HEK293 (cell line): ENCODE measurements around the gene TMEM271.
"Not testable (repeated sequence)": the region's sequence is repeated elsewhere in the genome, so short reads cannot be mapped to it uniquely, and the experiment has no call there.

Source experiments
- CTCF ChIA-PET: fragments of 350-600 bp; formaldehyde crosslinking; extraction: SDS; loops from one replicate; lab custom pipeline; 2021; ENCODE audit warnings: antibody characterized with exemption; lab: Yijun Ruan, JAX
- POLR2A ChIA-PET: fragments of 300-600 bp; formaldehyde crosslinking; extraction: SDS; loops from one replicate; lab custom pipeline; 2020; ENCODE audit warnings: antibody characterized with exemption, inconsistent platforms; lab: Yijun Ruan, JAX
- H3K27ac ChIP-seq: fragments of 200-500 bp; sonication (Bioruptor generic); 2 replicates; pipeline ENCODE4 v1.5.1; 2014; ENCODE audit warnings: low read depth, low read length, control low read depth, inconsistent platforms; ENCODE audit errors: extremely low read depth
- H3K36me3 ChIP-seq, 2 experiments: fragments of 200-500 bp in 1 of 2; sonication (Bioruptor generic) in 1 of 2; 1 replicate in 1 of 2; 2 replicates in 1 of 2; pipeline ENCODE4 v1.5.1; 2014 to 2017; ENCODE audit warnings: inconsistent platforms in 2 of 2, low read length in 2 of 2; ENCODE audit not compliant: control insufficient read depth in 2 of 2, insufficient read depth in 1 of 2
- H3K4me1 ChIP-seq: fragments of 200-500 bp; sonication (Bioruptor generic); 2 replicates; pipeline ENCODE4 v1.5.1; 2014; ENCODE audit warnings: mild to moderate bottlenecking, low read length, inconsistent platforms; ENCODE audit not compliant: control insufficient read depth, insufficient read depth
- H3K4me3 ChIP-seq: 2 replicates; pipeline ENCODE4 v1.5.1; 2011; ENCODE audit warnings: low read depth, mild to moderate bottlenecking, control low read depth, low read length, moderate library complexity
- H3K9me3 ChIP-seq: fragments of 200-500 bp; sonication (Bioruptor generic); 2 replicates; pipeline ENCODE4 v1.5.1; 2014; ENCODE audit warnings: low read depth, low read length, inconsistent platforms; ENCODE audit not compliant: control insufficient read depth, insufficient read depth
- GLI2 ChIP-seq: fragments of 450-650 bp; formaldehyde crosslinking; IDR thresholded peaks from 2 replicates; pipeline ENCODE4; 2017; ENCODE audit warnings: missing biosample characterization, missing genetic modification characterization, low read depth, borderline replicate concordance
- OVOL3 ChIP-seq: fragments of 450-650 bp; formaldehyde crosslinking; IDR thresholded peaks from 2 replicates; pipeline ENCODE4 v1.5.1; 2016; ENCODE audit warnings: missing biosample characterization, missing genetic modification characterization
- SALL2 ChIP-seq: fragments of 450-650 bp; formaldehyde crosslinking; IDR thresholded peaks from 2 replicates; pipeline ENCODE4 v1.5.0; 2017; ENCODE audit warnings: missing biosample characterization, mild to moderate bottlenecking, missing genetic modification characterization, borderline replicate concordance
- ZBTB17 ChIP-seq: fragments of 450-650 bp; formaldehyde crosslinking; IDR thresholded peaks from 2 replicates; pipeline ENCODE4 v1.5.1; 2016; ENCODE audit warnings: missing biosample characterization, missing genetic modification characterization
- ZFHX2 ChIP-seq: fragments of 450-650 bp; formaldehyde crosslinking; conservative IDR thresholded peaks from 2 replicates; pipeline ENCODE4 v1.5.1; 2016; ENCODE audit warnings: missing biosample characterization, missing genetic modification characterization
- ZNF10 ChIP-seq: fragments of 450-650 bp; formaldehyde crosslinking; IDR thresholded peaks from 2 replicates; pipeline ENCODE4 v1.5.1; 2017; ENCODE audit warnings: missing biosample characterization, missing genetic modification characterization
- ZNF133 ChIP-seq: fragments of 450-650 bp; formaldehyde crosslinking; IDR thresholded peaks from 2 replicates; pipeline ENCODE4 v1.5.1; 2016; ENCODE audit warnings: missing biosample characterization, missing genetic modification characterization
- ZNF157 ChIP-seq: fragments of 450-650 bp; formaldehyde crosslinking; IDR thresholded peaks from 2 replicates; pipeline ENCODE4 v1.5.1; 2016; ENCODE audit warnings: missing biosample characterization, missing genetic modification characterization
- ZNF211 ChIP-seq: fragments of 450-650 bp; formaldehyde crosslinking; IDR thresholded peaks from 2 replicates; pipeline ENCODE4 v1.5.1; 2016; ENCODE audit warnings: low read depth, missing biosample characterization, missing genetic modification characterization
- ZNF335 ChIP-seq: fragments of 450-650 bp; formaldehyde crosslinking; conservative IDR thresholded peaks from 2 replicates; pipeline ENCODE4 v1.5.1; 2016; ENCODE audit warnings: missing biosample characterization, missing genetic modification characterization
- ZNF366 ChIP-seq: fragments of 450-650 bp; formaldehyde crosslinking; conservative IDR thresholded peaks from 2 replicates; pipeline ENCODE4 v1.5.1; 2016; ENCODE audit warnings: missing biosample characterization, missing genetic modification characterization
- ZNF391 ChIP-seq: fragments of 450-650 bp; formaldehyde crosslinking; IDR thresholded peaks from 2 replicates; pipeline ENCODE4 v1.5.1; 2016; ENCODE audit warnings: low read depth, missing biosample characterization, missing genetic modification characterization, borderline replicate concordance
- ZNF449 ChIP-seq: fragments of 450-650 bp; formaldehyde crosslinking; IDR thresholded peaks from 2 replicates; pipeline ENCODE4 v1.5.1; 2017; ENCODE audit warnings: missing biosample characterization, mild to moderate bottlenecking, missing genetic modification characterization, moderate library complexity
- ZNF514 ChIP-seq: fragments of 450-650 bp; formaldehyde crosslinking; IDR thresholded peaks from 2 replicates; pipeline ENCODE4 v1.5.1; 2016; ENCODE audit warnings: missing biosample characterization, missing genetic modification characterization
- ZNF624 ChIP-seq: fragments of 450-650 bp; formaldehyde crosslinking; IDR thresholded peaks from 2 replicates; pipeline ENCODE4 v1.5.1; 2017; ENCODE audit warnings: missing biosample characterization, missing genetic modification characterization
- TF ChIP-seq, protein P1 (sequence below): fragments of 450-650 bp; IDR thresholded peaks from 2 replicates; pipeline ENCODE4 v1.5.1; 2018; ENCODE audit warnings: missing biosample characterization, missing genetic modification characterization
- TF ChIP-seq, protein P2 (sequence below): fragments of 450-650 bp; formaldehyde crosslinking; IDR thresholded peaks from 2 replicates; pipeline ENCODE4; 2016; ENCODE audit warnings: missing biosample characterization, missing genetic modification characterization
- TF ChIP-seq, protein P3 (sequence below): fragments of 450-650 bp; formaldehyde crosslinking; conservative IDR thresholded peaks from 2 replicates; pipeline ENCODE4 v1.5.1; 2016; ENCODE audit warnings: low read depth, missing biosample characterization, missing genetic modification characterization

The TMEM271 gene

GRCh38 chr4:592825-593520 is 16.9 kb upstream of the TMEM271 start:
- POLR2A ChIA-PET, result no interaction called here

DNA sequence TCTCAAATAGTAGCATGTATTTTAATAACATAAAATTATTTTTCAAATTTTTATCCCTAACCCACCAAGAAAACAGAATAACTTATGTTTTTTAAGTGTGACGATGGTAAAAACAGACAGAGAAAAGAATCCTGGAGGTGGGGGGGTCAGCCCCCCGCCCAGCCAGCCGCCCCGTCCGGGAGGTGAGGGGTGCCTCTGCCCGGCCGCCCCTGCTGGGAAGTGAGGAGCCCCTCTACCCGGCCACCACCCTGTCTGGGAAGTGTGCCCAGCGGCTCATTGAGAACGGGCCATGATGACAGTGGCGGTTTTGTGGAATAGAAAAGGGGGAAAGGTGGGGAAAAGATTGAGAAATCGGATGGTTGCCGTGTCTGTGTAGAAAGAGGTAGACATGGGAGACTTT is 16.1 kb upstream of the TMEM271 start:
- POLR2A ChIA-PET, H3K36me3 ChIP-seq: not testable (repeated sequence)

More at GRCh38 chr4:592825-593520, 16.9 kb upstream of the TMEM271 start:
- Histone ChIP-seq H3K36me3 (no peaks in the 10 kb centered on the region), H3K4me3 (no peak overlapping the region), H3K27ac (no peak overlapping the region), H3K9me3 (no peaks in the 10 kb centered on the region), H3K4me1 (no peaks in the 10 kb centered on the region)
- CTCF ChIA-PET, result interaction anchor here (0.7 kb wide), 1 partner anchor 589 kb away, joined by 3 read pairs; no protein-coding TSS in a partner anchor
- TF ChIP-seq ZNF366 (tag by site-specific recombination), result peak; percentile 81
- TF ChIP-seq, protein P1, sequence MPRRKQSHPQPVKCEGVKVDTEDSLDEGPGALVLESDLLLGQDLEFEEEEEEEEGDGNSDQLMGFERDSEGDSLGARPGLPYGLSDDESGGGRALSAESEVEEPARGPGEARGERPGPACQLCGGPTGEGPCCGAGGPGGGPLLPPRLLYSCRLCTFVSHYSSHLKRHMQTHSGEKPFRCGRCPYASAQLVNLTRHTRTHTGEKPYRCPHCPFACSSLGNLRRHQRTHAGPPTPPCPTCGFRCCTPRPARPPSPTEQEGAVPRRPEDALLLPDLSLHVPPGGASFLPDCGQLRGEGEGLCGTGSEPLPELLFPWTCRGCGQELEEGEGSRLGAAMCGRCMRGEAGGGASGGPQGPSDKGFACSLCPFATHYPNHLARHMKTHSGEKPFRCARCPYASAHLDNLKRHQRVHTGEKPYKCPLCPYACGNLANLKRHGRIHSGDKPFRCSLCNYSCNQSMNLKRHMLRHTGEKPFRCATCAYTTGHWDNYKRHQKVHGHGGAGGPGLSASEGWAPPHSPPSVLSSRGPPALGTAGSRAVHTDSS, result no peak

GRCh38 chr4:590313-590841 is 14.3 kb upstream of the TMEM271 start:
- H3K4me1 ChIP-seq, result no peaks in the 10 kb centered on the region
- H3K4me3 ChIP-seq, result no peak overlapping the region
- no peaks in the 10 kb centered on the region for H3K9me3 ChIP-seq
- ChIA-PET POLR2A (no interaction called here), CTCF (interaction anchor here (0.9 kb wide), 1 partner anchor 11 kb away, joined by 3 read pairs; no protein-coding TSS in a partner anchor)
- H3K27ac ChIP-seq, result no peak overlapping the region
- H3K36me3 ChIP-seq, result no peaks in the 10 kb centered on the region
- no peak for TF ChIP-seq SALL2 (tag by site-specific recombination)
- peak; percentile 95 for TF ChIP-seq ZNF10 (tag by site-specific recombination)

More for the DNA sequence above, 16.1 kb upstream of the TMEM271 start:
- H3K4me3 ChIP-seq, H3K4me1 ChIP-seq, H3K9me3 ChIP-seq, H3K27ac ChIP-seq, CTCF ChIA-PET: not testable (repeated sequence)

GRCh38 chr4:589219-589963 is 13.3 kb upstream of the TMEM271 start:
- H3K36me3 ChIP-seq, result no peaks in the 10 kb centered on the region
- H3K27ac ChIP-seq, result no peak overlapping the region
- ChIA-PET CTCF (no interaction called here), POLR2A (no interaction called here)
- H3K4me3 ChIP-seq, result no peak overlapping the region
- no peaks in the 10 kb centered on the region for H3K4me1 ChIP-seq
- H3K9me3 ChIP-seq, result no peaks in the 10 kb centered on the region
- no peak for TF ChIP-seq ZNF449
- no peak for TF ChIP-seq ZNF391 (tag by site-specific recombination)
- no peak for TF ChIP-seq ZNF335 (tag by site-specific recombination)
- TF ChIP-seq GLI2 (tag by site-specific recombination), result no peak
- TF ChIP-seq ZFHX2 (tag by site-specific recombination), result no peak
- TF ChIP-seq ZNF157 (tag by site-specific recombination), result no peak
- no peak for TF ChIP-seq ZNF514
- TF ChIP-seq OVOL3 (tag by site-specific recombination), result no peak
- TF ChIP-seq, protein P2, sequence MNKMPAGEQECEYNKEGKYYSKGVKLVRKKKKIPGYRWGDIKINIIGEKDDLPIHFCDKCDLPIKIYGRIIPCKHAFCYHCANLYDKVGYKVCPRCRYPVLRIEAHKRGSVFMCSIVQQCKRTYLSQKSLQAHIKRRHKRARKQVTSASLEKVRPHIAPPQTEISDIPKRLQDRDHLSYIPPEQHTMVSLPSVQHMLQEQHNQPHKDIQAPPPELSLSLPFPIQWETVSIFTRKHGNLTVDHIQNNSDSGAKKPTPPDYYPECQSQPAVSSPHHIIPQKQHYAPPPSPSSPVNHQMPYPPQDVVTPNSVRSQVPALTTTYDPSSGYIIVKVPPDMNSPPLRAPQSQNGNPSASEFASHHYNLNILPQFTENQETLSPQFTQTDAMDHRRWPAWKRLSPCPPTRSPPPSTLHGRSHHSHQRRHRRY, result no peak
- no peak for TF ChIP-seq ZNF133 (tag by site-specific recombination)
- TF ChIP-seq ZNF624 (tag by site-specific recombination), result no peak
- no peak for TF ChIP-seq ZBTB17
- no peak for TF ChIP-seq ZNF211 (tag by site-specific recombination)
- TF ChIP-seq, protein P3, sequence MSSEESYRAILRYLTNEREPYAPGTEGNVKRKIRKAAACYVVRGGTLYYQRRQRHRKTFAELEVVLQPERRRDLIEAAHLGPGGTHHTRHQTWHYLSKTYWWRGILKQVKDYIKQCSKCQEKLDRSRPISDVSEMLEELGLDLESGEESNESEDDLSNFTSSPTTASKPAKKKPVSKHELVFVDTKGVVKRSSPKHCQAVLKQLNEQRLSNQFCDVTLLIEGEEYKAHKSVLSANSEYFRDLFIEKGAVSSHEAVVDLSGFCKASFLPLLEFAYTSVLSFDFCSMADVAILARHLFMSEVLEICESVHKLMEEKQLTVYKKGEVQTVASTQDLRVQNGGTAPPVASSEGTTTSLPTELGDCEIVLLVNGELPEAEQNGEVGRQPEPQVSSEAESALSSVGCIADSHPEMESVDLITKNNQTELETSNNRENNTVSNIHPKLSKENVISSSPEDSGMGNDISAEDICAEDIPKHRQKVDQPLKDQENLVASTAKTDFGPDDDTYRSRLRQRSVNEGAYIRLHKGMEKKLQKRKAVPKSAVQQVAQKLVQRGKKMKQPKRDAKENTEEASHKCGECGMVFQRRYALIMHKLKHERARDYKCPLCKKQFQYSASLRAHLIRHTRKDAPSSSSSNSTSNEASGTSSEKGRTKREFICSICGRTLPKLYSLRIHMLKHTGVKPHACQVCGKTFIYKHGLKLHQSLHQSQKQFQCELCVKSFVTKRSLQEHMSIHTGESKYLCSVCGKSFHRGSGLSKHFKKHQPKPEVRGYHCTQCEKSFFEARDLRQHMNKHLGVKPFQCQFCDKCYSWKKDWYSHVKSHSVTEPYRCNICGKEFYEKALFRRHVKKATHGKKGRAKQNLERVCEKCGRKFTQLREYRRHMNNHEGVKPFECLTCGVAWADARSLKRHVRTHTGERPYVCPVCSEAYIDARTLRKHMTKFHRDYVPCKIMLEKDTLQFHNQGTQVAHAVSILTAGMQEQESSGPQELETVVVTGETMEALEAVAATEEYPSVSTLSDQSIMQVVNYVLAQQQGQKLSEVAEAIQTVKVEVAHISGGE (tag by site-specific recombination), result no peak
